Astrocyte (in vitro differentiated cells and primary cell): ENCODE data around the gene CD2.

Experiments
- CTCF ChIP-seq: IDR thresholded peaks from 2 replicates; pipeline ENCODE4 v1.5.1; 2011; ENCODE audit warnings: low read depth, mild to moderate bottlenecking, inconsistent platforms, low read length, moderate library complexity; ENCODE audit not compliant: insufficient read depth
- EZH2 ChIP-seq: IDR thresholded peaks from 2 replicates; pipeline ENCODE4 v1.6.1; 2012; ENCODE audit warnings: mild to moderate bottlenecking, low read length, inconsistent platforms; ENCODE audit not compliant: insufficient read depth

GRCh38 chr1:116764906-116765862, 11.0 kb downstream of the CD2 start:
- TF ChIP-seq CTCF (no peak), EZH2 (no peak)
